Measurements from ENCODE around the gene RCC1. TPM values are rescaled to one million over a fixed set of nuclear protein-coding genes. Genes with fewer than 3 reads are reported as not detected.

RCC1 gene
- total RNA-seq, 6 experiments from 2014 or later = 30.9 to 45.4 (median 38.4) TPM

DNA sequence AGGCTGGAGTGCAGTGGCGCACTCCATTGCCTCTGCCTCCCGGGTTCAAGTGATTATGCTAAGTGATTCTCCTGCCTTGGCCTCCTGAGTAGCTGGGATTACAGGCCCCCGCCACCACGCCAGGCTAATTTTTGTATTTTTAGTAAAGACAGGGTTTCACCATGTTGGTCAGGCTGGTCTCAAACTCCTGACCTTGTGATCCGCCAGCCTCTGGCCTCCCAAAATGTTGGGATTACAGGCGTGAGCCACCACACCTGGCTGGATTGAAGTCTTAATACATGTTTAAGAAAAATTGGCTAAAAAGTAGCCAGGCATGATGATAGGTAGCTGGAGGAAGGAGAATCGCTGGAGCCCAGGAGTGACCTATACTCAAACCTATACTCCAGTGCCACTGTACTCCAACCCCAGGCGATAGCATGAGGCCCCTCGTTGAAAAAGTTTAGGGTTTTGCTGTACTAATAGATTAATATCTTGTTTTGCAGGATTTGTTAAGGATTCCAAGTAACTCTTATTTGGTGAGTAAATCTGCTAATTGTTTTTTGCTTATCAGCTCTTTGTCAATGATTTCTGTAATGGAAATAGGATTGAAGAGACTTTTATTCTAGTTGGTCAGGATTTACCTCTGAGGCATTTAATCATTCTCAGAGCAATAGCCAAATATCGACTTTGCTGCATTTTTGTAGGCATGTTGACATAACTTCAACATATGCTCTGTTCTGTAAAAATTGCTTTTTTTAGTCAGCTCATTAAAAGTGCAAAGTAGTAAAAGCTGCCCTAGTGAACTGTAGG is 2.0 kb downstream of the RCC1 start:
- no peak for DNase-seq
- Mint-ChIP-seq H3K4me1 (ENCODE audit: low read depth) (peaks cover 50% of the 10 kb centered on the region), H3K27ac (peak overlapping the region; percentile 96), H3K9me3 (peaks cover 57% of the 10 kb centered on the region), H3K4me3 (peak overlapping the region; percentile 97), H3K27me3 (ENCODE audit: insufficient read depth) (peaks cover 74% of the 10 kb centered on the region), H3K36me3 (ENCODE audit: low read depth) (peaks cover 74% of the 10 kb centered on the region)
- TF ChIP-seq, protein P1, sequence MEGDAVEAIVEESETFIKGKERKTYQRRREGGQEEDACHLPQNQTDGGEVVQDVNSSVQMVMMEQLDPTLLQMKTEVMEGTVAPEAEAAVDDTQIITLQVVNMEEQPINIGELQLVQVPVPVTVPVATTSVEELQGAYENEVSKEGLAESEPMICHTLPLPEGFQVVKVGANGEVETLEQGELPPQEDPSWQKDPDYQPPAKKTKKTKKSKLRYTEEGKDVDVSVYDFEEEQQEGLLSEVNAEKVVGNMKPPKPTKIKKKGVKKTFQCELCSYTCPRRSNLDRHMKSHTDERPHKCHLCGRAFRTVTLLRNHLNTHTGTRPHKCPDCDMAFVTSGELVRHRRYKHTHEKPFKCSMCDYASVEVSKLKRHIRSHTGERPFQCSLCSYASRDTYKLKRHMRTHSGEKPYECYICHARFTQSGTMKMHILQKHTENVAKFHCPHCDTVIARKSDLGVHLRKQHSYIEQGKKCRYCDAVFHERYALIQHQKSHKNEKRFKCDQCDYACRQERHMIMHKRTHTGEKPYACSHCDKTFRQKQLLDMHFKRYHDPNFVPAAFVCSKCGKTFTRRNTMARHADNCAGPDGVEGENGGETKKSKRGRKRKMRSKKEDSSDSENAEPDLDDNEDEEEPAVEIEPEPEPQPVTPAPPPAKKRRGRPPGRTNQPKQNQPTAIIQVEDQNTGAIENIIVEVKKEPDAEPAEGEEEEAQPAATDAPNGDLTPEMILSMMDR (IDR thresholded peaks at IDR 0.05) = no peak

DNA sequence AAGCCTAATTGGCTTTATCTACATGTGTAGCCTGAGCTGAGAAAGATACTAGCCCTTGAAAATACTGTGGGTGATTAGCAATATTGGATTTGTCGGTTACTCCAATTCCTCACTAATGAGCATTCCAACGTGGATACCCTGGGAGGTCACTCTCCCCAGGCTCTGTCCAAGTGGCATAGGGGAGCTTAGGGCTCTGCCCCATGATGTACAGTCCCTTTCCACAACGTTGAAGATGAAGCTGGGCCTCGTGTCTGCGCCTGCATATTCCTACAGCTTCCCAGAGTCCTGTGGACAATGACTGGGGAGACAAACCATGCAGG is 2.6 kb downstream of the RCC1 start:
- Mint-ChIP-seq H3K27me3 (ENCODE audit: insufficient read depth) (peaks cover 80% of the 10 kb centered on the region), H3K4me1 (ENCODE audit: low read depth) (peaks cover 51% of the 10 kb centered on the region), H3K9me3 (peaks cover 57% of the 10 kb centered on the region), H3K4me3 (peak overlapping the region; percentile 97), H3K36me3 (ENCODE audit: low read depth) (peaks cover 75% of the 10 kb centered on the region), H3K27ac (peak overlapping the region; percentile 96)
- peak; percentile 3 for DNase-seq
- TF ChIP-seq, protein P1 (IDR thresholded peaks at IDR 0.05) = no peak

DNA sequence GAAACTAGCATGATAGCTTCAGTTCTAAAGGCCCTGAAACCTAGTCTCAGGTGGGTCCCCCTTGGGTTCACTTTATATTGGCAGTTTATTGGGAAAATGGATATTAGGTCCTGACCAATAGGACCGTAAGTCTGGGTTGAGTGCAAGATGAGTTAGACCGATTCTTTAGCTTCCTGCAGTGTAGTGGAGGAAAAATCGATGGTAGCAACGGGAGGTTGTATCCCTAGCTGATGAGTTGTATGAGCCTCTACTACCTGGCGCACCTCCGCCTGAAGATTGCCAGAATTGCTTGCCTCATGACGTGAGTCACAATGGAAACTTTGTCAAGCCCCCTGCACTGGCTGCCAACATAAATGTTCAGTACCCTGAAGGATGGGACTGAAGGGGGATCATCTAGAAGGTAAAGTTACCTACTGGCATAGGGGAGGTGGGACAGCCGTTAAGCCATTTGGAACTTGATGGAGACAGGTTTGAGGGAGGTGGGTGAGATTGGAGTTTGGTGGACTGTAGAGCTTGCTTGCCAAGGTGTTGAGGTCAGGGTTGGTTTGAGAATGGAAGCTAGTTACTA is 3.9 kb downstream of the RCC1 start:
- peaks cover 78% of the 10 kb centered on the region for H3K36me3 Mint-ChIP-seq (ENCODE audit: low read depth)
- H3K4me1 Mint-ChIP-seq (ENCODE audit: low read depth) = peaks cover 51% of the 10 kb centered on the region
- peaks cover 94% of the 10 kb centered on the region for H3K27me3 Mint-ChIP-seq (ENCODE audit: insufficient read depth)
- H3K9me3 Mint-ChIP-seq = peaks cover 57% of the 10 kb centered on the region
- peak overlapping the region; percentile 96 for H3K27ac Mint-ChIP-seq
- TF ChIP-seq, protein P1 (IDR thresholded peaks at IDR 0.05) = no peak
- peak overlapping the region; percentile 97 for H3K4me3 Mint-ChIP-seq
- DNase-seq = peak; percentile 7

DNA sequence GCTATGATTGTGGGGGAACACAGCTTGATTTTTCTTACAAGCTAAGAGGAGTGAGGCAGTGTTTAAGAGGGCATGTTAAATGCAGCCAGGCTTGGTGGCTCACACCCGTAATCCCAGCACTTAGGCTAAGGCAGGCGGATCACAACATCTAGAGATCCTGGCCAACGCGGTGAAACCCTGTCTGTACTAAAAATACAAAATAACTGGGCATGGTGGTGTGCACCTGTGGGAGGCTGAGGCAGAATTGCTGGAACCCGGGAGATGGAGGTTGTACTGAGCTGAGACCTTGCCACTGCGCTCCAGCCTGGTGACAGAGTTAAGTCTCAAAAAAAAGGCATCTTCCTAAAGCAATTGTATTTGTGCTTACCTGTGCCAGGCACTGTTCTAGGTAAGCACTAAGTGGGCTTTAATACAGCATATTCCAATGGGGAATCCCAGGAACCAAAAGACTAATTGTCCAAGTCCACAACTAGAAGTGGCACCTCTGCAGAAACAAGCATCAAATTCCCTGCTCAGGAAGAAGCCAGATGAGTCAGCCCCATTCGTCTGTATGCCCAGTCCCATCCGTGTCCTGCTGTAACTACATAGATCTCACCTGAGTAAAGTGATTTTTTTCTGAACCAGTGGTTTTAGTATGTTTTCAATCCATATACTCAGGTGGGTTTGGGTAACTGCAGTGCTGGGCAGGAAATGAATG is 4.6 kb downstream of the RCC1 start:
- TF ChIP-seq, protein P1 (IDR thresholded peaks at IDR 0.05) = no peak
- Mint-ChIP-seq H3K4me1 (ENCODE audit: low read depth) (peaks cover 46% of the 10 kb centered on the region), H3K27ac (peak overlapping the region; percentile 96)

DNA sequence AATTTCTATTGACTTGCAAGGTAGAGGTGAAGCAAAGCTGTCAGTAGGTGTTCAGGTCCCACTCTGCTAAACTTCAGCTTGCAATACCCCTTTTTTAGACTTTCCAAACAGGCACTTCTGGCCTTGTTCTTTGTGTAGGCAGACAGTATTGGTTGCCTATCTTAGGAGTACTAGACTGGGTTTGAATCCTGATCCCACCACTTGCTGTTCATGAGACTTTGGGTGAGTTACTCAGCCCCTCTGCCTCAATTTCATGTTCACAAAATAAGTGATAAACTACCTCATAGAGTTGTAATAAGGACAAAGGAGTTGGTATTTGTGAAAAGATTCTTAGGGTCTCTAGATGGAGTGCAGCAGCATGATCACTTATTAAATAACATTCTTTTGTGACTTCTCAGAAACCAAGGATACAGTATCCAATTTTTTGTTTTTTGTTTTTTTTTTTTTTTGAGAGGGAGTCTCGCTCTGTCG is 5.2 kb downstream of the RCC1 start:
- Mint-ChIP-seq H3K27ac (peak overlapping the region; percentile 96), H3K9me3 (peaks cover 54% of the 10 kb centered on the region), H3K36me3 (ENCODE audit: low read depth) (peaks cover 70% of the 10 kb centered on the region), H3K27me3 (ENCODE audit: insufficient read depth) (peaks cover 94% of the 10 kb centered on the region), H3K4me3 (peak overlapping the region; percentile 97), H3K4me1 (ENCODE audit: low read depth) (peaks cover 41% of the 10 kb centered on the region)
- peak; percentile 31 for DNase-seq
- TF ChIP-seq, protein P1 (IDR thresholded peaks at IDR 0.05) = no peak

More for the DNA sequence above, 4.6 kb downstream of the RCC1 start:
- Mint-ChIP-seq H3K4me3 (peak overlapping the region; percentile 97), H3K27me3 (ENCODE audit: insufficient read depth) (peaks cover 99% of the 10 kb centered on the region), H3K9me3 (peaks cover 57% of the 10 kb centered on the region), H3K36me3 (ENCODE audit: low read depth) (peaks cover 76% of the 10 kb centered on the region)
- DNase-seq = peak; percentile 36
